Activated T-cell treated with anti-CD3 and anti-CD28 coated beads for 1 hour (primary cell): ENCODE results near the gene FUT8.
"Not testable (repeated sequence)": the region's sequence is repeated elsewhere in the genome, so short reads cannot be mapped to it uniquely, and the experiment has no call there.

ENCODE experiments used
- DNase-seq: peaks from one replicate; pipeline ENCODE4 v3.0.0-alpha.2; 2020; ENCODE audit warnings: low read depth

The FUT8 gene

DNA sequence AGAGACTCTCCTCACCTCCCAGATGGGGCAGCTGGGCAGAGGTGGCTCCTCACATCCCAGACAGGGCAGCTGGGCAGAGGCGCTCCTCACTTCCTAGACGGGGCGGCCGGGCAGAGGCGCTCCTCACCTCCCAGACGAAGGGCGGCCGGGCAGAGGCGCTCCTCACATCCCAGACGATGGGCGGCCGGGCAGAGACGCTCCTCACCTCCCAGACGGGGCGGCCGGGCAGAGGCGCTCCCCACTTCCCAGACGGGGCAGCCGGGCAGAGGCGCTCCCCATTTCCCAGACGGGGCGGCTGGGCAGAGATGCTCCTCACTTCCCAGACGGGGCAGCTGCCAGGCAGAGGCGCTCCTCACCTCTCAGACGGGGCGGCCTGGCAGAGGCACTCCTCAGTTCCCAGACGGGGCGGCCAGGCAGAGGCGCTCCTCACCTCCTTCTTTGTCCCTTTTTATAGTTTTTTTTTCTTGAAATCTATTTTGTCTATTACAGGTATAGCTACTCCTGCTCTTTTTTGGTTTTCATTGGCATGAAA, 304.9 kb downstream of the FUT8 start:
- not testable (repeated sequence) for DNase-seq

DNA sequence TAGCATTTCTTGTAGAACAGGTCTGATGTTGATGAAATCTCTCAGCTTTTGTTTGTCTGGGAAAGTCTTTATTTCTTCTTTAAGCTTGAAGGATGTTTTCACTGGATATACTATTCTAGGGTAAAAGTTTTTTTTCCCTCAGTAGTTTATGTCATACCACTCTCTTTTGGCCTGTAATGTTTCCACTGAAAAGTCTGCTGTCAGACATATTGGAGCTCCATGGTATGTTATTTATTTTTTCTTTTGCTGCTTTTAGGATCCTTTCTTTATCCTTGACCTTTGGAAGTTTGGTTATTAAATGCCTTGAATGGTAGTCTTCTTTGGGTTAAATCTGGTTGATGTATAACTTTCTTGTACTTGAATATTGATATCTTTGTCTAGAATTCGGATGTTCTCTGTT, 306.1 kb downstream of the FUT8 start:
- no peak for DNase-seq

DNA sequence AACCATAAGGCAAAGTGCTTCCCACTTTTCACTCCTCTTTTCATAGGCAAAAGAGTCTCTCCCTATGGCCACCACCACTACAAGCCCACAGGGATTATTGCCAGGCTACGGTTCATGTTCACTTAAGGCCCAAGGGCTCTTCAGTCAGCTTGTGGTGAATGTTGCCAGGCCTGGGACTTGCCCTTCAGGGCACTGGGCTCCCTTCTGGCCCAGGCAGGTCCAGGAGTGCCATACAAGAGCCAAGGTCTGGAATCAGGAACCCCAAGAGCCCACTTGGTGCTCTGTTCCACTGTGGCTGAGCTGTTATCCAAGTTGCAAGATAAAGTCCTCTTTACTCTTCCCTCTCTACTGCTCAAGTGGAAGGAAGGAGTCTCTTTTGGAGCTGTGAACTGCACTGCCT, 307.6 kb downstream of the FUT8 start:
- no peak for DNase-seq

DNA sequence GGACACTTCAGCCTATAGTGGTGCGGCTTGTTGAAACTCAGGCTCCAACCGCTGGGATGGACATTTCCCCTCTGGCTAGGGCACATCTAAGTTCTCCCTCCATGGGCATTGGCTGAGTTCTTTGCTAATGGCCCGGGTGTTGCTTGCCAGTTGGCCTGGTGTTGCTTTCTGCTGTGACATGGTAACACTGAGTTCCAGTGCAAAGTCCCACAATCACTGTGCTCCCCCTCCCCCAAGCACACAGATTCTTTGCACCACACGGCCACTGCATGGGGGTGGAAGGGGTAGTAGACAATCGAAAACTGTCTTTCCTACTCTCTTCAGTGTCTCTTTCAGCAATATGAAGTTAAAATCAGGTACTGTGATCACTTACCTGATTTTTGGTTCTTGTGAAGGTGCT, 308.2 kb downstream of the FUT8 start:
- DNase-seq = no peak

DNA sequence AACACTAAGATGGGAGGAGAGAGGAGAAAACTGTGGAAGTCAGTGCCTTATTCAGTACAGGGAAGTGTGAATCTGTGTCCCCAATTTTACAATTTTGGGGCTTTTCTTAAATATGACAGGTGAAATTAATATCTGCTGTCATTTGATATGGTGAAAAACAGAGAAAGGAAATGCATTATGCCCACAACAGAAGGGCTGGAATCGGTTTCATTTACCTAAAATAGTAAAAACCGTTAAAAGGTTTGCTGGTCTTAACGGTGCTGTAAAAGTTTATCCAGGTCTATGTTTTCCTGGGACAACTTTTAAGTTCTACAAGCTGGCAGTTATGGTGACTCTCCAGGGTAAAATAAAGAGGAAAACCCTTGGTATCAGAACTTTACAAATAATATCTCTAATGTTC, 310.8 kb downstream of the FUT8 start:
- no peak for DNase-seq

DNA sequence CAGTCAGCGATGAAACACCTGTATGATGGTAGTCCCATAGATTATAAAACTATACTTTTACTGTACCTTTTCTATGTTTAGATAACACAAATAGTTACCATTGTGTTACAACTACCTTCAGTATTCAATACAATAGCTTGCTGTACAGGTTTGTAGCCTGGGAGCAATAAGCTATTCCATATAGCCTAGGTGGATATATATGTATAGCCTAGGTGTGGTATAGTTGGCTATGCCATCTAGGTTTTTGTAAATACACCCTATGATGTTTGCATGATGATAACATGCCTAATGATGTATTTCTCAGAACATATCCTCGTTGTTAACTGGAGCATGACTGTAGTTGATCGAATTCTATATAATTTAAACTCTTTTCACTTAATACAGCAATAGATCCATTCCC, 316.1 kb downstream of the FUT8 start:
- no peak for DNase-seq

DNA sequence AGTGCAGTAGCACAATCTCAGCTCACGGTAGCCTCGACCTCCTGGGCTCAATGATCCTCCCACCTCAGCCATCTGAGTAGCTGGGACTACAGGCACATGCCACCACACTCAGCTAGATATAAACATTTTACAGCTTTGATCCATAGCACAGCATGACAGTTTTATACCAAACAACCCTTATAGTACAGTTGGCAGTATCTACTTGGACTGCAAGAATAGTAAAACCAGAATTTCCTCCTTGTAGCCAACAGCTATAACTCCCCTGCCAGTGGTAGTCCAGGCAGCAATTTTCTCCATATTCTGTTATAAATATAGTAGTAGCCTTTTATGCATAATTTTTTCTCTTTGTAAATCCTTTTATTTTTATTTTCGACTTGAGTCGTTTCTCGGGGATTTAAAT, 317.0 kb downstream of the FUT8 start:
- no peak for DNase-seq

DNA sequence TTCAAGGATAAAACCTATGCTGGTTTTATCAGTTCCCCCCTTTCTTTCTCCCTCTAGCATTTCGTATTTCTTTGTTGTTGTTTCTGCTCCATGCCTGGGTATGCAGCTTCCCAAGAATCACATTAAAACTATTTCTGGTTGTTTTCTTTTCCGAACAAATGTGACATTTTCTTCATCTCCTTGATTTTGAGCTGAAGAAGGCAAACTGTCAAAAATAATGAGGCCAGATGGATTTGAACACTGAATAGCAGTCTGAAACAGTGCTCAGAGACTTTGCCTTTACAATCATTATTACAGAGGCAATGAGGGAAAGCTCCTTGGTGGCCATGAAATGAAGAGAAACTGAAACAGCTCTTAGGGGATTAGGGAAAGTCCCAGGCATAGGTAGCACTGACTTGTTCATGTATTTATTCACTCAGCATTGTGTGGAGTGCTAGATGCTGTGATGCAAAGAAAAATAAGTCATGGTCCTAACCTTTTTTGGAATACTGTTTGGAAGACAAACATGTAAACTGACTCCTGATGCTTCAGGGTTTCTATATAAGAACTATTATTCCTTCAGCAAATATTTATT, 319.5 kb downstream of the FUT8 start:
- no peak for DNase-seq

DNA sequence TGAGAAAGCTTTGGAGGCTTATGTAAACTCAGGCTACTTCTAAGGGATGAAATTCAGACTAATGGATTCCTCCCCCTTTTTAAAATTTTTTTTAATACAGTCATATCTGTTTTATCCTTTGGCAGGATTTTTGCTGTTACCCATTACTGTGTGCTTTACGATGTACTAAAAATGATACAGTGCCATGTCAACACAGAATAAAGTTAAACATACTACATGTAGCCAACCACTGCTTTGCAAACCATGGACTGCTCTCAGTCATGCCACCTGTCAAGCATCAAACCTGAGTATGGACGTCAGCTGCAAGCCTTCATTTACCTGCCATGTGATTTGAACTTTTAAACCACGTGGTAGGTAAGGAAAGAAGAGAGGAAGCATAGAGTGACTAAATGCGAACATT, 325.8 kb downstream of the FUT8 start:
- DNase-seq = no peak

DNA sequence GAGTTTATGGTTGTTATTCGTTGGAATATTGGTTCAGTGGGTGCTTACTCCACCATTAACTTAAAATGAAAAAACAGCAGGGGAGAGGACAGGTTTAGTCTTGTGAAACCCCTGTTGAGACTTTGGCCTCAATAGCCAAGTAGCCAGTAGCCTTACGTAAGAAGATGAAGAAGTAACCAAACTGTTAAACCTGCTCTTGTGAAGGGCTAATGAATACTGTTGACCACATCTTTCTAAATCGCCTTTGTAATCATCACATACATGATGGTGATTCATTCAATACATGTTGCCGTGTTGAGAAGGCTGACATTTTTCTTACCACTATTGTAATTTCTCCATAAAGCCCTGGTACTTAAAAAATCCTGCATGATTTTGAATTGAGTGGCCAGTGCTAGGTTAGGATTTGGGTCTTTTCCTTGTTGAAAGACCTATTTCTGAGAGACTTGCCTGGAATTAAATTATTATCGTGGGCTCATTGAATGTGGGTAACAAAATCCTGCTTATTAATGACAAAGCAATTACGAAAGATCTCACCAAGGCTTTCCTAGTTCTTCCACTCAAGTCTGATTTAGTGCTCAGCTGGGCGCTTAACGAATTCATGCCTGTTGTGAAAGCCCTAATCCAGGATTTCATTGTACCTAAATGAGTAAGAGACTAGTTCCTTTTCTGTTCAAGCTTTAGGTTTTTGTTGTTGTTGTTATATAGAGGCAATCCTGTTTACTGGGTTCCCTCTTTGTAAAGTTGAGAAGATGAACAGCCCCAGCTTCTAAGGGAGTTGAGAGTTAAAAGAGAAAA, 333.1 kb downstream of the FUT8 start:
- no peak for DNase-seq

DNA sequence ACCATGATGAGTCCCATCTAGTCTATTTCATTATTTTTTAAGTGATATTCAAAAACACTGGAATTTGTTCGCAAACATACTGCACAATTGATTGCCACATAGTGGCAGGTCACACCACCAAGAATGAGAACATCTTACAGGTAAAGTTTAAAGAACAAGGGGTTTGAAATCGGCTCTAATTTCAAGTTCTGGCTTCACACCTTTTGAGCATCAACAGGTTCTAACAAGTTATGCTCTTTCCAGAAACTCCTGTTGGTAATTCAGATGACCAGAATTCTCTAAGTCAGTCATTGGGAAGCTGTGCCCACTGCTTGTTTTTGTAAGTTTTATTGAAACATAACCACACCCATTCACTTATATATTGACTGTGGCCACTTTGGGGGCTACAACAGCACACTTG, 336.3 kb downstream of the FUT8 start:
- DNase-seq = no peak

DNA sequence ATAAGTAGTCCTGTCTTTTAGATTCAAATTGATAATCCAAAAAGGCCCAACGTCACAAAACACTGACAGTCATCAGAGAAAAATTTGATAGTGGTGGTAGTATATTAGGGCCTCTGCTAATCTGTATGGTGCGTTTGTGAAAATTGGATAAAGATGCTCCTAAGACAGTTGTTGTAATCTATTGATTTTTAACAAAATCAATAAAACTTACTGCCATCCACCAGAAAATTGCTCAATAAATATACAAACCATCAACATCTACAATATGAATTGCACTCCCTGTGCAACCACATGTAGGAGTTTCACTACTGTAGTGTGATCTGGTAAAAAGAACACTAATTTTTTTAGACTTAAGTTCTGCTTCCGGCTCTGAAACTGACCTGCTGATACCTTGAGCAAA, 336.8 kb downstream of the FUT8 start:
- DNase-seq = no peak

DNA sequence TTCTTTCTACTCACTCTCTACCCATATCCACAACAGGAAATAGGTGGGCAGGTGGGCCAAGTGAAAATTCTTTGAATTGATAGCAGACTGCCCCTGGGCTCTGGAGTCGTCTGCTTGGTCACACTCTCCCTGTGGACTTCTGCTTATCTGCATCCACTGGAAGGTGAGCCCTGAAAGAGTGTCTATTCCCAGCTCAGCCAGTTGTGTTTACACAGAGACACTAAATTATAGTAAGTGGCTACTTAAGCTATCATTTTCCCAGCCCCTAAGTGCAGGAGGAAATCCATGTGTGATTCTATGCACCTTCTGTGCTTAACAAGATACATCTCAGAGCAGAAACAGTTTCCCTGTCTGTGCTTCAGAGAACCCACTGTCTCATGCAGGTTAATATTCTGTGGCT, 338.4 kb downstream of the FUT8 start:
- DNase-seq = no peak

DNA sequence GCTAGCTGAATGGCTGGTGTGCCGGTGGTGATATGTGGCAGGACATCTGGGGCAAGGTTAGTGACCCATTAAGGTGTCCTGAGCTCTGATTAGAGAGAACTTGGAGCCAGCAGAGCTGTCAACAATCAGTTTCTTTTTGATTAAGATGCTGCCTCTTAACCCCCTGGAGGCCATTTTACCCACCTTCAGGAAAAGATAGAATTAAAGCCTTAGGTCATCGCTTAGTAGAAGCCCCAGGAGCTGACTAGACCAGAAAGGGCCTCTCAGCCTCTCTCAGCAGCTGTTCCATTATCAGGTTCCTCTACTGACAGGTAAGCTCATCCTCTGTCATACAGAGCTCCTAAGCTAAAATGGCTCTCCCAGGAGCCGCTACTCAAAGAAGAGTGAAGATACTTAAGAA, 339.0 kb downstream of the FUT8 start:
- DNase-seq = no peak

DNA sequence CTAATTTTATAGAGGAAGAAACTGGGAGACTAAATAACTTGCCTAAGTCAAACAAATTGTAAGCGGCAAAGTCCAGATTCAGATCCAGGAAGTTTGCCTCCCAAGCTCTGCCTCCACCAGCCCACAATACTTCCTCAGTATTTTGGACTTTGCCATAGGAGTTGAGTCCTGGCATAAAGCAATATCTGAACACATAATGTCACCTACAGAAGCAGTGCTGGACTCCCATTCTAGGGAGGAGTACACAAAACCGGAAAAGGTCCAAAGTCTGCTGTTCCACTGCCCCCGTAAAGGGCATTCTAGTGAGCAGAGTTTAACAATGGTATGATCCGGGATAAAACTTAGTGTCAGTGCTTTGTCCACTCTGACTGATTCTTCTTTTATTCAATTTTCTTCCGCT, 340.5 kb downstream of the FUT8 start:
- DNase-seq = no peak

DNA sequence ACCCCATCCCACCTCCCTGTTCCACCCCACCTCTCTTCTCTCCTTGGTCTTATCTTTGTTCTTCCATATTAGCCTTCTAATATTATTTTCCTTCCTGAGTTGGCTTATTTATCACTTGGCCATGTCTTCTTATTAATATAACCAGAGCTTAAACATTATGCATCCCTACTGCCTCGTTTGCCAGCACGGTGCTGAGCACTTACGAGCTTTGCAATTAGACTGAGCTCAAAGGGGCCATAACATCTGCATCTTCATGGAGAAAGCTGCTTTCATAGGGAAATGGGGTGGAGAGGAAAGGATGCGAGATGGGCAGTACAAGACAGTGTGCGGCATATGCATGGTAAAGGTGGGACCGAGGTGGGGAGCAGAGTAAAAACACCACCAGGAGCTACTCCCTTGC, 342.8 kb downstream of the FUT8 start:
- DNase-seq = no peak

DNA sequence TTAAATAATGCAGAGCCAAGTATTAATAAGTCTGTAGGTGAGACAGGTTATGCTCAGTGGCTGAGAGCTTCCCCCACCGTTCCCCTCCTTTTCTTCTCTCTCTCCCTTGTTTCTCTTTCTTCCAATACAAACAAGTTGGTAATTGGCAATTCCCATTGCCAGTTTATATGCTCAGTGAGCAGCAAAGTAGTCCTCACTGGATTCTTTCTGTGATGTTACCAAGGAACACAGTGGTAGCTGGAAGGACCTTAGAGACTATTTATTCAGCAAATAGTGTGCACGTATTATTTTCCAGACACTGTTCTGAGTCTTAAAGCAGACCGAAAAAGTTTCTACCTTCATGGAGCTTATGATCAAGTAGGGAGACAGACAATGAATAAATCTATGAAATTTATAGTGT, 344.4 kb downstream of the FUT8 start:
- no peak for DNase-seq

DNA sequence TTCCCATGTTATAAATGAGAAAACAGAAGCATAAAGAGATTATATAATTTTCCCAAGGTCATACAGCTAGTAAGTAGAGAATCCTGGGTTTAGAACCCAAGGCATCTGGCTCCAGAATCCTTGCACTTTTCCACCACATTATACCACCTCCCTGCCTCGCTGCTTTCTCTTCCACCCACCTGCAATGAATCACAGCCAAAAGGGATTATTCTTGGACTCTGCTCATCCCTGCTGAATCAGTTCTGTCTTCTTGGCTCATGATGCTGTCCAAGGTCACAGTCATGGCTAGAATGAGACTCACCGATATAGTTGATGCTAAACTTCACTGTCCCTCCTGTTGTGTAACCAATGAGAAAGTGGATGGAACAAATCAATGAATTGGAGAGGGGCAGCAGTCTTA, 356.6 kb downstream of the FUT8 start:
- no peak for DNase-seq

DNA sequence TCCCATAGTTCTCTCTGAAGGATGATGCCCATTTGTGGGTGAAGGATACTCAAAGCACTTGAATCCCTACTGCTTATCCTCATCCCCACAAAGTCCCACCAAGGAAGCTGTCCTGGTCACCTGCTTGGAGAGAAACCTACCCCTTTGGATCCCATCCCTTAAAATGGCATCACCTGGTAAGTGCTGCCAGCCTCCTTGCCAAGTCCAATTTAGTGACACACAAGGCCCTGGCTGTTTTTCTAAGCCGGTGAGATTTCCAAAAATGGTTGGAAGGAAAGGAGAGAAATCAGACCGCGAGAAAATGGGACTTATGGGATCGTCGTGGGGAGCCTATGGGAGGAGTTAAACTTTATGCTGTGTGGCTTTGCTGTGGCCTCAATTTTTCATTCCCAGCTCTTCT, 358.2 kb downstream of the FUT8 start:
- no peak for DNase-seq

DNA sequence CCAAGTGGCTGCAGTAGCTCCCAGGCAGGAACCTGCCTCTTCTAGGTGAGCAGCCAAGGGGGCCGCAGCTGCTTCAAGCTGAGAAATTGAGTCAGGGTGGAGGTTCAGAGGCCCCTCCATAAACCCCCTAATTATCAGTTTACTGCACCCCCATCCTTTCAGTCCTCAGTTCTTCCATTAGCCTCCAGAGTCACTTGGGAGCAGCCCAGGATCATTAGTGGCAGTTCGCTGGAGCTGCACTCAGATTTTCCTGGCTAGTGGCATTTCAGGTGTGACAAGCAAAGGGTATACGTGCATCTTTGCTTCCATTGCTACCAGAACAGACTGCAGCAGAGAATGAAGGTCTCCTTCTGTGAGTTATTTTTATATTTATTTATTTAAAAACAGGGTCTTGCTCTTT, 358.7 kb downstream of the FUT8 start:
- DNase-seq = no peak

DNA sequence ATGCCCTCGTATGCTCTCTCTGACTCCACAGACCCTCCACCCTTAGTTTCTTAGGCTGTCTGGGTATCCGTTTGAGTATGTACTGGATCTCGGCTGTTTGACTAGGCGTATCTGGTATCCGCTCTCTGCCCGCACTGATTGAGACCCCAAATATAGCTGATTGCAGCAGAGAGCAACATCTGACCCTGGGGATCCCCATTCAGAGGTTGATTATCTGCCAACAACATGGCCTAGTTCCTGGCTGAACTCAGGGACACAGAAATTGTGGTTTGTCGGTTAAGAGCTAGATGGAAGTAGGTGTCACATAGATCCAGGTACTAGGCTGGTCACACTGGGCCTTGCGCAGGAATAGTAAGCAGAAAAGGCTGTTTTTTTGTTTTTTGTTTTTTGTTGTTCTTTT, 359.9 kb downstream of the FUT8 start:
- DNase-seq = no peak

DNA sequence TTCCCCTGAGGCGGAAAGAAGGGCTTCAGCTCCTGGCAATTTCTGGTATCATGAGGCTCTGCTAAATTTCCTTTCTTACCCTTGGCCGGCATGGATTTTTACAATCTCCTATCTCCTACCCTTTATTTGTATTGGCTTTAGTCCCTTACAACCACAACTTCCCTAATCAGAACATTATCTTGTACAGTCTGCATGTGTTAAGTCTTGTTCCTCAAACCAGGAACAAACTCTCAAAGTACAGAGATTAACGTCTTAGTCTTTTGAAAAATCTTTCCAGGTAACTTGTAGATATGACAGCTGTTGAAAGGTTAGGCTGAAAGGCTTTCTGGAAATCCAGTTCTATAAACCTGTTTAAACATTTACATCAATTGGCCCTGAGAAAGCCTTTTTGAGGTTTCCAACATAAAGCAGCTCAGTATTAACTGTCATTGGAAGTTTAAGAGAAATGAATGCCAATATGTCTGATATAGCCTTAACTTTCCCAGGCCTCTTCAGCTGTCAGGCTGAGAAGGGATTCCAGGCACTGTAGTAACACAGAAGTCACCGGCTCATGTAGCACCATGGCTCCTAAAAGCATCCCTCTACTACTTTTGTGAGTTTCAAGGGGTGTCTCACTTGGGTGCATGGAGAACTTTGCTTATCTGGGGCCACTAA, 360.5 kb downstream of the FUT8 start:
- DNase-seq = no peak

DNA sequence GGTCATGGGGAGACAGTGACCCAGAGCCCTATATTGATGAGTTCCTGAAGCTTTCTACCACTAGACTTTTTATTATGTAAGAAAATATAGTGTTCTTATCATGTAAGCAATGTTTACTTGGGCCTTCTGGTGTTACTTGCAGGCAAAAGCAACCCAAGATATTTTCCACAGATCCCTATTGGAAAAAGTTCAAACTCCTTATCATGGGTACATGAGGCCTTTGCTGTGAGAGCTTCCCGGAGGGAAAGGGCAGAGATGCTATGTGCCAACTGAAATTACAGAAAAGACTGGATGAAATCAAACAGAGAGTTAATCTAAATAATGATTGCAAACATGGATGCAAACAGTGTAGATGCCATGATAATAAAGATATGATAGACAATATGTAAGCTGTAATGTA, 361.5 kb downstream of the FUT8 start:
- no peak for DNase-seq
